ENCODE results near the gene PRKCA. TPM values are rescaled to one million over a fixed set of nuclear protein-coding genes. Genes with fewer than 3 reads are reported as not detected.

PRKCA gene
- total RNA-seq, 3 donors from 2014 or later (not counting 1 experiment from before 2014, with no cell fraction given) = 19.6 to 29.0 (median 20.4) TPM

- H3K27me3 Mint-ChIP-seq (ENCODE audit: low read depth in 2 of 2) = no peaks in the 10 kb centered on the region
- no peak for TF ChIP-seq CTCF (IDR thresholded peaks at IDR 0.05)
- no peaks in the 10 kb centered on the region for H3K4me1 ChIP-seq (ENCODE audit: control insufficient read depth, insufficient read depth, low read length)
- 91% methylated on average over 5 of the region's 5 CpGs for WGBS (ENCODE audit: insufficient coverage)
- H3K36me3 Mint-ChIP-seq = no peaks in the 10 kb centered on the region
- H3K27ac ChIP-seq (ENCODE audit: low read length) = no peak overlapping the region
- H3K4me1 Mint-ChIP-seq = peaks cover 6% of the 10 kb centered on the region in 2 donors
- H3K9me3 Mint-ChIP-seq = no peaks in the 10 kb centered on the region
- ATAC-seq (no peak), DNase-seq (no peak)
- no peaks in the 10 kb centered on the region for H3K9me3 ChIP-seq (ENCODE audit: control insufficient read depth, insufficient read depth, low read length)
- H3K36me3 ChIP-seq (ENCODE audit: control insufficient read depth, insufficient read depth, low read length) = no peaks in the 10 kb centered on the region
- H3K27ac Mint-ChIP-seq = no peak overlapping the region
- no peak overlapping the region for H3K4me3 ChIP-seq (ENCODE audit: low read length)
- intact Hi-C loops (cut with micrococcal nuclease) = no loop called here
- no peak overlapping the region for H3K4me3 Mint-ChIP-seq
- H3K27me3 ChIP-seq (ENCODE audit: control insufficient read depth, insufficient read depth, low read length) = no peaks in the 10 kb centered on the region
These were observed 177.8 kb downstream of the PRKCA start for GRCh38 chr17:66480243-66480642.

- no peaks in the 10 kb centered on the region for H3K36me3 ChIP-seq (ENCODE audit: control insufficient read depth, insufficient read depth, low read length)
- H3K27me3 Mint-ChIP-seq (ENCODE audit: low read depth in 2 of 2) = no peaks in the 10 kb centered on the region
- H3K27ac ChIP-seq (ENCODE audit: low read length) = no peak overlapping the region
- no peak overlapping the region for H3K27ac Mint-ChIP-seq
- ATAC-seq (no peak), DNase-seq (no peak)
- no peak overlapping the region for H3K4me3 Mint-ChIP-seq
- intact Hi-C loops (cut with micrococcal nuclease) = no loop called here
- no peaks in the 10 kb centered on the region for H3K4me1 ChIP-seq (ENCODE audit: control insufficient read depth, insufficient read depth, low read length)
- H3K27me3 ChIP-seq (ENCODE audit: control insufficient read depth, insufficient read depth, low read length) = no peaks in the 10 kb centered on the region
- peaks cover 6% of the 10 kb centered on the region in 2 donors for H3K4me1 Mint-ChIP-seq
- no peak overlapping the region for H3K4me3 ChIP-seq (ENCODE audit: low read length)
- no peaks in the 10 kb centered on the region for H3K9me3 Mint-ChIP-seq
- no peaks in the 10 kb centered on the region for H3K9me3 ChIP-seq (ENCODE audit: control insufficient read depth, insufficient read depth, low read length)
- no peak for TF ChIP-seq CTCF (IDR thresholded peaks at IDR 0.05)
- no peaks in the 10 kb centered on the region for H3K36me3 Mint-ChIP-seq
- 97% methylated on average over 7 of the region's 7 CpGs for WGBS (ENCODE audit: insufficient coverage)
These were observed 178.4 kb downstream of the PRKCA start for GRCh38 chr17:66480802-66481201.

- ATAC-seq (no peak), DNase-seq (no peak)
- H3K36me3 ChIP-seq (ENCODE audit: control insufficient read depth, insufficient read depth, low read length) = no peaks in the 10 kb centered on the region
- intact Hi-C loops (cut with micrococcal nuclease) = no loop called here
- H3K4me1 Mint-ChIP-seq = peaks cover 6% of the 10 kb centered on the region in 2 donors
- no peaks in the 10 kb centered on the region for H3K9me3 Mint-ChIP-seq
- no peak overlapping the region for H3K4me3 ChIP-seq (ENCODE audit: low read length)
- no peaks in the 10 kb centered on the region for H3K36me3 Mint-ChIP-seq
- no peak overlapping the region for H3K4me3 Mint-ChIP-seq
- 79% methylated on average over 8 of the region's 8 CpGs for WGBS (ENCODE audit: insufficient coverage)
- H3K27ac Mint-ChIP-seq = no peak overlapping the region
- no peak for TF ChIP-seq CTCF (IDR thresholded peaks at IDR 0.05)
- no peaks in the 10 kb centered on the region for H3K4me1 ChIP-seq (ENCODE audit: control insufficient read depth, insufficient read depth, low read length)
- no peaks in the 10 kb centered on the region for H3K9me3 ChIP-seq (ENCODE audit: control insufficient read depth, insufficient read depth, low read length)
- no peaks in the 10 kb centered on the region for H3K27me3 Mint-ChIP-seq (ENCODE audit: low read depth in 2 of 2)
- H3K27ac ChIP-seq (ENCODE audit: low read length) = no peak overlapping the region
- H3K27me3 ChIP-seq (ENCODE audit: control insufficient read depth, insufficient read depth, low read length) = no peaks in the 10 kb centered on the region
These were observed 178.9 kb downstream of the PRKCA start for GRCh38 chr17:66481271-66481670.

- DNase-seq (no peak), ATAC-seq (no peak)
- WGBS (ENCODE audit: insufficient coverage) = 83% methylated on average over 8 of the region's 8 CpGs
- Histone ChIP-seq H3K27ac (ENCODE audit: low read length) (no peak overlapping the region), H3K4me3 (ENCODE audit: low read length) (no peak overlapping the region), H3K9me3 (ENCODE audit: control insufficient read depth, insufficient read depth, low read length) (no peaks in the 10 kb centered on the region), H3K4me1 (ENCODE audit: control insufficient read depth, insufficient read depth, low read length) (no peaks in the 10 kb centered on the region), H3K27me3 (ENCODE audit: control insufficient read depth, insufficient read depth, low read length) (no peaks in the 10 kb centered on the region), H3K36me3 (ENCODE audit: control insufficient read depth, insufficient read depth, low read length) (no peaks in the 10 kb centered on the region)
- H3K36me3 Mint-ChIP-seq = no peaks in the 10 kb centered on the region
- no peak for TF ChIP-seq CTCF (IDR thresholded peaks at IDR 0.05)
- no peaks in the 10 kb centered on the region for H3K9me3 Mint-ChIP-seq
- intact Hi-C loops (cut with micrococcal nuclease) = no loop called here
- no peak overlapping the region for H3K4me3 Mint-ChIP-seq
- H3K27ac Mint-ChIP-seq = no peak overlapping the region
- peaks cover 6% of the 10 kb centered on the region in 2 donors for H3K4me1 Mint-ChIP-seq
- peaks cover 0 to 4% of the 10 kb centered on the region in 2 donors for H3K27me3 Mint-ChIP-seq (ENCODE audit: low read depth in 2 of 2)
These were observed 181.5 kb downstream of the PRKCA start for GRCh38 chr17:66483906-66484305.
